HepG2 (cell line): ENCODE results near the gene CD81. TPM values are rescaled to one million over a fixed set of nuclear protein-coding genes. Genes with fewer than 3 reads are reported as not detected.

Experiments
- ATAC-seq: fragments of 200-7000 bp; cut with Tn5 transposase; 3 replicates; pipeline ENCODE4 v1.9.1; 2020; ENCODE audit warnings: mild to moderate bottlenecking, moderate library complexity
- BruUV-seq: library from RNA; stranded (reverse); fragments of 400-500 nt; replicated peaks from 2 replicates; lab custom pipeline; 2021; lab: Mats Ljungman, UMichigan
- CTCF ChIA-PET: fragments of 300-600 bp; formaldehyde crosslinking; extraction: SDS; loops from one replicate; lab custom pipeline; 2021; ENCODE audit warnings: low total read pairs, inconsistent platforms, low intra/inter-chr PET ratio; lab: Yijun Ruan, JAX
- POLR2A ChIA-PET: fragments of 350-600 bp; sonication (Branson Sonifier 250); formaldehyde crosslinking; loops from one replicate; lab custom pipeline; 2020; ENCODE audit warnings: antibody characterized with exemption, inconsistent platforms; lab: Yijun Ruan, JAX
- DNase-seq: peaks from one replicate; pipeline ENCODE4 v3.0.0-alpha.2; 2015; ENCODE audit warnings: low spot score
- FAIRE-seq: peaks from 3 replicates; lab custom pipeline; 2011; peaks lifted over from hg19 to GRCh38; lab: Jason Lieb, UNC
- H2AFZ ChIP-seq: one replicate; pipeline ENCODE4 v1.6.1; 2011; ENCODE audit warnings: low read length, inconsistent platforms
- H3K27ac ChIP-seq: fragments of 300-600 bp; 3 replicates; pipeline ENCODE4 v1.8.0; 2011; ENCODE audit warnings: mixed run types, mild to moderate bottlenecking, mixed read lengths, low read length, inconsistent platforms; ENCODE audit not compliant: insufficient read depth; ENCODE audit errors: extremely low read length
- H3K27me3 ChIP-seq, 2 experiments: fragments of 200-600 bp in 1 of 2; 2 replicates in 1 of 2; 3 replicates in 1 of 2; pipeline versions ENCODE4 v1.6.0 to v1.8.0; 2011; ENCODE audit warnings: low read length in 2 of 2, mild to moderate bottlenecking in 2 of 2, moderate library complexity in 2 of 2, inconsistent platforms in 1 of 2; ENCODE audit not compliant: insufficient read depth in 2 of 2, control insufficient read depth in 1 of 2
- H3K36me3 ChIP-seq, 2 experiments: fragments of 200-600 bp in 1 of 2; replicated peaks in 1 of 2; 2 replicates in 1 of 2; 3 replicates in 1 of 2; pipeline versions ENCODE4 v1.5.1 to v1.8.0; 2011; ENCODE audit warnings: low read length in 2 of 2, inconsistent platforms in 1 of 2; ENCODE audit not compliant: insufficient read depth in 2 of 2, control insufficient read depth in 1 of 2
- H3K4me1 ChIP-seq: 2 replicates; pipeline ENCODE4 v1.5.1; 2012; ENCODE audit warnings: low read length, inconsistent platforms; ENCODE audit not compliant: insufficient read depth
- H3K4me2 ChIP-seq: 2 replicates; pipeline ENCODE4 v1.6.0; 2011; ENCODE audit warnings: low read depth, low read length, inconsistent platforms
- H3K4me3 ChIP-seq, 3 experiments: fragments of 200-600 bp in 1 of 3; sonication (generic), shearing (Covaris generic) in 1 of 3; replicated peaks in 1 of 3; 2 replicates each; pipeline ENCODE4 v1.5.1; 2011 to 2016; ENCODE audit warnings: low read length in 3 of 3, inconsistent platforms in 2 of 3, low read depth in 2 of 3, mild to moderate bottlenecking in 2 of 3, control low read depth in 1 of 3, mixed read lengths in 1 of 3; ENCODE audit not compliant: insufficient read depth in 1 of 3
- H3K79me2 ChIP-seq: one replicate; pipeline ENCODE4 v1.6.1; 2011; ENCODE audit warnings: low read length, inconsistent platforms; ENCODE audit not compliant: insufficient read depth
- H3K9ac ChIP-seq: 2 replicates; pipeline ENCODE4 v1.6.0; 2011; ENCODE audit warnings: mild to moderate bottlenecking, low read depth, low read length, inconsistent platforms; ENCODE audit not compliant: insufficient read depth
- H3K9me3 ChIP-seq: 2 replicates; pipeline ENCODE4 v1.5.1; 2012; ENCODE audit warnings: mild to moderate bottlenecking, low read length
- H4K20me1 ChIP-seq: 2 replicates; pipeline ENCODE4 v1.6.0; 2011; ENCODE audit warnings: inconsistent platforms, mild to moderate bottlenecking, low read length, moderate library complexity; ENCODE audit not compliant: insufficient read depth
- CBX5 ChIP-seq: sonication (generic); formaldehyde crosslinking; IDR thresholded peaks from 2 replicates; pipeline ENCODE4 v1.4.0; 2020; ENCODE audit warnings: missing genetic modification reagents, borderline replicate concordance
- CCDC6 ChIP-seq: sonication (generic); formaldehyde crosslinking; IDR thresholded peaks from 2 replicates; pipeline ENCODE4 v1.8.1; 2022; ENCODE audit warnings: mild to moderate bottlenecking, missing genetic modification reagents, moderate library complexity
- GPBP1L1 ChIP-seq: sonication (generic); formaldehyde crosslinking; IDR thresholded peaks from 2 replicates; pipeline ENCODE4 v1.5.0; 2020; ENCODE audit warnings: mild to moderate bottlenecking, missing genetic modification reagents
- HMG20A ChIP-seq: IDR thresholded peaks from 2 replicates; pipeline ENCODE4 v1.6.1; 2016; ENCODE audit warnings: borderline replicate concordance
- KLF15 ChIP-seq: sonication (generic); formaldehyde crosslinking; IDR thresholded peaks from 2 replicates; pipeline ENCODE4 v1.8.1; 2023; ENCODE audit warnings: borderline replicate concordance, mild to moderate bottlenecking, inconsistent platforms, missing genetic modification reagents, mixed read lengths
- MAF1 ChIP-seq: sonication (generic); formaldehyde crosslinking; IDR thresholded peaks from 2 replicates; pipeline ENCODE4 v1.5.0; 2020; ENCODE audit warnings: missing genetic modification reagents, borderline replicate concordance
- PLRG1 ChIP-seq: fragments of 450-650 bp; conservative IDR thresholded peaks from 2 replicates; pipeline ENCODE4 v1.6.1; 2016
- SETDB1 ChIP-seq: sonication (generic); formaldehyde crosslinking; IDR thresholded peaks from 2 replicates; pipeline ENCODE4 v1.5.1; 2020; ENCODE audit warnings: missing genetic modification reagents, mild to moderate bottlenecking, borderline replicate concordance
- ZBTB38 ChIP-seq: sonication (generic); formaldehyde crosslinking; IDR thresholded peaks from 2 replicates; pipeline ENCODE4 v1.5.1; 2020; ENCODE audit warnings: mild to moderate bottlenecking, missing genetic modification reagents
- ZNF367 ChIP-seq: sonication (generic); formaldehyde crosslinking; IDR thresholded peaks from 2 replicates; pipeline ENCODE4 v1.4.0; 2020; ENCODE audit warnings: missing genetic modification reagents, borderline replicate concordance
- ZZZ3 ChIP-seq: sonication (generic); formaldehyde crosslinking; IDR thresholded peaks from 2 replicates; pipeline ENCODE4 v1.4.0; 2020; ENCODE audit warnings: missing genetic modification reagents, mild to moderate bottlenecking, borderline replicate concordance
- WGBS: methylation state at CpG from one replicate; pipeline ENCODE4 v1.1.6; 2017; ENCODE audit warnings: low lambda C conversion rate; 5-methylcytosine and 5-hydroxymethylcytosine counted together
- in situ Hi-C: cut with HindIII; loops from 2 replicates; pipeline ENCODE4 v1.10.0; 2017; ENCODE audit warnings: low pct_unique_long_range_greater_than_20kb; ENCODE audit not compliant: extremely low pct_ligation_motif_present
- intact Hi-C: fragments of 100-400 bp; cut with micrococcal nuclease; formaldehyde crosslinking; loops from one replicate; pipeline ENCODE4 v1.10.0; 2022; ENCODE audit not compliant: unreplicated experiment
- polyA plus RNA-seq, 8 experiments: library from polyadenylated mRNA; depleted of rRNA in 3 of 8; stranded (reverse) in 7 of 8; unstranded in 1 of 8; fragments of >200 nt; fragmentation: Illumina TruSeq in 4 of 8; extraction: Trizol in 4 of 8; gene quantifications; 2 replicates each; pipeline versions ENCODE4 v1.2.1 to v1.2.3, GENCODE V29; 2011 to 2016; ENCODE audit warnings: low read depth in 4 of 8, missing spikeins in 1 of 8, mixed read lengths in 1 of 8; ENCODE audit not compliant: insufficient read depth in 1 of 8
- total RNA-seq, 5 experiments: library from RNA; depleted of rRNA; stranded (reverse); fragments of >200 nt; fragmentation: Illumina TruSeq; extraction: Trizol; gene quantifications; 2 replicates each; pipeline ENCODE4 v1.2.3, GENCODE V29; 2016; ENCODE audit warnings: low read depth in 1 of 5
- TF ChIP-seq, protein P1 (sequence below), 2 experiments: sonication (generic) in 1 of 2; formaldehyde crosslinking in 1 of 2; IDR thresholded peaks; 2 replicates each; pipeline versions ENCODE4 v1.5.1 to v1.6.1; 2011 to 2020; ENCODE audit warnings: borderline replicate concordance in 1 of 2, low read depth in 1 of 2, low read length in 1 of 2, mild to moderate bottlenecking in 1 of 2, missing genetic modification reagents in 1 of 2, moderate library complexity in 1 of 2

Gene CD81
- total and polyA plus RNA-seq, 2 of the 13 experiments (the other 11 are each of a cell fraction or from before 2014, with no cell fraction given): not detected

DNA sequence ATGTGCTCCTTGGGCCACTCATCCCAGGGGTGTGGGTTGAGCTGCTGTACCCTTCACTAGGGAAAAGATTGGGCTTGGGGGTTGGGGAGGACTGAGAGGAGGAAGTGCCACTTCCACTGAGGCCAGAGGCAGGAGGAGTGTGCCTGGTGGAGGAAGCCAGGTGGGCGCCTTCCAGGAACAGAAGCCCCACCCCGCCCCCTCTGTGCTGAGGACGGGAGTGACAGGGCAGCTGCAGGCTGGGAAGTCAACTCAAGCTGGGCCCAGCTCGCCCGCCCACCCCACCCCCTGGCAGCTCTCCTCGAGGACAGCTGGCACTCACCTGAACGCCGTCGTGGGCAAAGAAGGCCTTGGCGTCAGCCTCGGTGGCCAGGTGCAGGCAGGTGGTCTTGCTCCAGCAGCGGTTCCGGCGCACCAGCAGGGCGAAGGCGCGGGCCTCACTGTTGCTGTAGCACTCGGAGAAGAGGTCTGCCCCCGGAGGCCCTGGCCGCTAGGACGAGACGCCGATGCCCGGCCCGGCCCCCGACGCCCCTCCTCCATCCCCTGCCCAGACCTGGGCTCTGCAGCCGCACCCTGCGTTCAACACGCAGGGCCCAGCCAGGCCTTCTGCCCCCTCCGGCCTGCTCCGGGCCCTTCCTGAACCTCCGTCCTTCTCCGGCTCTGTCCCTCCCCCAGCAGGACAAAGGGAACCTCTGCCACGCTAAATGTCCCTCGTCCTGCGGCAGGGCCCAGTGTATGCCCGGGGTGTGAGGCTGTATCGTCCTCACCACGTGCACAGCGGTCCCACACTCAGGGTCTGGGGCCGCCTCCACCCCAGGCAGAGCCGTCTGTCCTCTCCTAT, 36.9 kb downstream of the CD81 start:
- BruUV-seq: no TSS peak
- intact Hi-C loops: no loop called here
- TF ChIP-seq ZNF367 (CRISPR knock-in tag) (no peak), CBX5 (no peak), HMG20A (no peak), PLRG1 (no peak), SETDB1 (no peak), ZBTB38 (CRISPR knock-in tag) (no peak), CCDC6 (CRISPR knock-in tag) (no peak), ZZZ3 (CRISPR knock-in tag) (no peak), GPBP1L1 (CRISPR knock-in tag) (no peak), MAF1 (CRISPR knock-in tag) (no peak), KLF15 (CRISPR knock-in tag) (no peak)
- TF ChIP-seq, protein P1, sequence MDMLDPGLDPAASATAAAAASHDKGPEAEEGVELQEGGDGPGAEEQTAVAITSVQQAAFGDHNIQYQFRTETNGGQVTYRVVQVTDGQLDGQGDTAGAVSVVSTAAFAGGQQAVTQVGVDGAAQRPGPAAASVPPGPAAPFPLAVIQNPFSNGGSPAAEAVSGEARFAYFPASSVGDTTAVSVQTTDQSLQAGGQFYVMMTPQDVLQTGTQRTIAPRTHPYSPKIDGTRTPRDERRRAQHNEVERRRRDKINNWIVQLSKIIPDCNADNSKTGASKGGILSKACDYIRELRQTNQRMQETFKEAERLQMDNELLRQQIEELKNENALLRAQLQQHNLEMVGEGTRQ (IDR thresholded peaks at IDR 0.05; ENCODE audit: low read depth, low read length): no peak
- TF ChIP-seq, protein P1 (CRISPR knock-in tag; IDR thresholded peaks at IDR 0.05; ENCODE audit: borderline replicate concordance): no peak
- no peak for DNase-seq
- in situ Hi-C loops: no loop called here
- Histone ChIP-seq H3K4me3 (no peak overlapping the region), H3K9ac (no peak overlapping the region), H4K20me1 (no peaks in the 10 kb centered on the region), H3K9me3 (no peaks in the 10 kb centered on the region), H3K27me3 (peaks cover 0 to 1% of the 10 kb centered on the region in 2 experiments; a peak in 1 of 5 replicates), H3K4me1 (peaks cover 42% of the 10 kb centered on the region), H2AFZ (no peak overlapping the region), H3K79me2 (no peaks in the 10 kb centered on the region), H3K4me2 (no peak overlapping the region), H3K27ac (no peak overlapping the region), H3K36me3 (no peaks in the 10 kb centered on the region)
- 76% methylated on average over 22 of the region's 43 CpGs for WGBS
- POLR2A ChIA-PET: interaction anchor here (5.7 kb wide), 1 partner anchor 13 kb away, joined by 49 read pairs; the partner anchor contains the start of gene TSSC4
- CTCF ChIA-PET: interaction anchor here (1.1 kb wide), 1 partner anchor 109 kb away, joined by 3 read pairs; no protein-coding TSS in a partner anchor
- no peak for FAIRE-seq
- no peak for ATAC-seq
